GM18868 (cell line): ENCODE measurements around the gene NLRP9.
"Not testable (repeated sequence)": the region's sequence is repeated elsewhere in the genome, so short reads cannot be mapped to it uniquely, and the experiment has no call there.

ENCODE experiments used
- ATAC-seq: cut with Tn5 transposase; IDR thresholded peaks from one replicate; pipeline ENCODE4 v1.9.1; 2021; ENCODE audit warnings: mild to moderate bottlenecking, moderate library complexity; ENCODE audit not compliant: unreplicated experiment

Gene NLRP9

GRCh38 chr19:55738302-55738701 is at the start of gene NLRP9:
TSS of gene NLRP9 (minus strand) at chr19:55738402. CDS start at chr19:55738374, 28 bp downstream.
- no peak for ATAC-seq

GRCh38 chr19:55781112-55781511 is 42.9 kb upstream of the NLRP9 start:
- no peak for ATAC-seq

DNA sequence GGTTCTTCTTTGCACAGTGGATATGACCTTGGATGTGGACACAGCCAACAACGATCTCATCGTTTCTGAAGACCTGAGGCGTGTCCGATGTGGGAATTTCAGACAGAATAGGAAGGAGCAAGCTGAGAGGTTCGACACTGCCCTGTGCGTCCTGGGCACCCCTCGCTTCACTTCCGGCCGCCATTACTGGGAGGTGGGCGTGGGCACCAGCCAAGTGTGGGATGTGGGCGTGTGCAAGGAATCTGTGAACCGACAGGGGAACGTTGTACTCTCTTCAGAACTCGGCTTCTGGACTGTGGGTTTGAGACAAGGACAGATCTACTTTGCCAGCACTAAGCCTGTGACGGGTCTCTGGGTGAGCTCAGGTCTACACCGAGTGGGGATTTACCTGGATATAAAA is 40.1 kb upstream of the NLRP9 start:
- no peak for ATAC-seq

- no peak for ATAC-seq
Measured at GRCh38 chr19:55777528-55777927, 39.3 kb upstream of the NLRP9 start.

- not testable (repeated sequence) for ATAC-seq
Measured at GRCh38 chr19:55769632-55770031, 31.4 kb upstream of the NLRP9 start.

DNA sequence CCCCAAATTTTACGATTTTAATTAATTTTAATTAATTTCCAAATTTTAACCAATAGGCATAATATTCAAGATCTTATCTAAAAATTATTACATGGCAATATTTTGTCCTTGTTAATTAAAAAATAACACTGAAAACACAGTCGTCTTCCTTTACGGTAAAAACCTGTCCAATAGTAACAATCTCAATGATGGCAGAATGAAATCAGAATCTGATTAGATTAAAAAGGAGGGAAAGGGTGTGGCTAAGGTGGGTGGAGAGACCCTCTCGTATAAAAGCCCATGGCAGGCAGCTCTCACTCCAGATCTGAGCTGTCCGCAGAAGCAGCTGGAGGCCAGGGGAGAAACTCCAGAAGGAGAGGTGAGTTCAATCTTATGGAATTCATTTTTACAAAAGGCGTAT is 30.6 kb upstream of the NLRP9 start, which contains the start of gene RFPL4AL1:
Gene RFPL4AL1, plus strand, starts transcription at position 301 of the 400 bp plus-strand sequence. CDS start 2,687 bp downstream, outside the sequence.
- not testable (repeated sequence) for ATAC-seq

DNA sequence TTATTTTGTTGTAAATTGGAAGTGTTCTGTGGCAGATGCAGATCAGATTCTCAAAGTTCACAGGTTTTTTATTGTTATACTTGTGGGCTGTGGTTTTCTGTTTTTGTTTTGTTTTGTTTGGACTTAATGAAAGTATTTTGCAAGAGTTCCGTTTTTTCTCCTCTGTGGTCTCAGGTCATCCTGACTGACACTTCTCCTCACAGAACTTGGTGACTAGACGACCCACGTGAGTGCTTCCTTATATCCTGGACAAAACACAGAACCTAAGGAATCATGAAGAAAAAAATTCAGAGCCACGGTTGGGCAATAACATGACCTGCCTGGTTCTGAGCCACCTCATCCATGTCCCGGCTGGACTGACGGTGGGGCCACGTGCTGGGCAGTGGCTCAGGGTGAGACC is 28.3 kb upstream of the NLRP9 start:
- ATAC-seq: no peak

DNA sequence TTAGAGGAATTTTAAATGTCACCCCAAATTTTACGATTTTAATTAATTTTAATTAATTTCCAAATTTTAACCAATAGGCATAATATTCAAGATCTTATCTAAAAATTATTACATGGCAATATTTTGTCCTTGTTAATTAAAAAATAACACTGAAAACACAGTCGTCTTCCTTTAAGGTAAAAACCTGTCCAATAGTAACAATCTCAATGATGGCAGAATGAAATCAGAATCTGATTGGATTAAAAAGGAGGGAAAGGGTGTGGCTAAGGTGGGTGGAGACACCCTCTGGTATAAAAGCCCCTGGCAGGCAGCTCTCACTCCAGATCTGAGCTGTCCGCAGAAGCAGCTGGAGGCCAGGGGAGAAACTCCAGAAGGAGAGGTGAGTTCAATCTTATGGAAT is 20.6 kb upstream of the NLRP9 start, which contains the start of gene RFPL4A:
Gene RFPL4A, plus strand, starts transcription at position 301 of the 400 bp plus-strand sequence. CDS start 2,704 bp downstream, outside the sequence.
- ATAC-seq: not testable (repeated sequence)

DNA sequence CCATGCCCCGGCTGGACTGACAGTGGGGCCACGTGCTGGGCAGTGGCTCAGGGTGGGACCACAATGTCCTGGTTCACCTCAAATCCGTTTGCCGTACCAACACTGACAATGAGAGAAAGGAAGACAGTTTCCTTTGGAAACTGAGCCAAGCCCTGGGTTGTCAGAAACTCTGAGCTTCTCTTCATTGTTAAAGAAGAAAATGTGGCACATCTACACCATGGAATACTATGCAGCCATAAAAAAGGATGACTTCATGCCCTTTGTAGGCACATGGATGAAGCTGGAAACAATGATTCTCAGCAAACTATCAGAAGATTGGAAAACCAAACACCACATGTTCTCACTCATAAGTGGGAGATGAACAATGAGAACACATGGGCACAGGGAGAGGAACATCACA is 18.6 kb upstream of the NLRP9 start:
- ATAC-seq: not testable (repeated sequence)

- ATAC-seq: no peak
Measured at GRCh38 chr19:55753401-55753800, 15.2 kb upstream of the NLRP9 start.

GRCh38 chr19:55750715-55751114 is 12.5 kb upstream of the NLRP9 start:
- no peak for ATAC-seq

DNA sequence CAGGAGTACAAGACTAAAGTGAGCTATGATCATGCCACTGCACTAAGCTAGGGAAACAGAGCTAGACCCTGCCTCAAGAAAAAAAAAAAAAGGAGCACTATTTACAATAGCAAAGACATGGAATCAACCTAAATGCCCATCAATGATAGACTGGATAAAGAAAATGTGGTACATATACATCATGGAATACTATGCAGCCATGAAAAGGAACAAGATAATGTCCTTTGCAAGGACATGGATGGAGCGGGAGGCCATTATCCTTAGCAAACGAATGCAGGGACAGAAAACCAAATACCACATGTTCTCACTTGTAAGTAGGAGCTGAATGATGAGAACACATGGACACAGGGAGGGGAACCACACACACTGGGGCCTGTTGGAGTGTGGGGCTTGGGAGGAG is 7.8 kb downstream of the NLRP9 start:
- not testable (repeated sequence) for ATAC-seq

DNA sequence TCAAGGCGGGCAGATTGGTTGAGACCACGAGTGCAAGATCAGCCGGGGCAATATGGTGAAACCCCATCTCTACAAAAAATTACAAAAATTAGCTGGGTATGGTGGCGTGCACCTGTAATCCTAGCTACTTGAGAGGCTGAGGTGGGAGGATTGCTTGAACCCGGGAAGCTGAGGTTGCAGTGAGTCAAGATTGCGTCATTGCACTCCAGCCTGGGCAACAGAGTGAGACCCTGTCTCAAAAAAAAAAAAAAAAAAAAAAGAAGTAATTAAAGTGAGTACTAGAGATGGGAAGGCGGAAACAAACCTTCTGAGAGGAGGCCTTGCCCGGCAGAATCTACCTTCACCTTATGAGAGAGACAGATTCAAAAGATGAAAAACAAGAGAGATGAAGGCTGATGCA is 14.7 kb downstream of the NLRP9 start:
- ATAC-seq: no peak

DNA sequence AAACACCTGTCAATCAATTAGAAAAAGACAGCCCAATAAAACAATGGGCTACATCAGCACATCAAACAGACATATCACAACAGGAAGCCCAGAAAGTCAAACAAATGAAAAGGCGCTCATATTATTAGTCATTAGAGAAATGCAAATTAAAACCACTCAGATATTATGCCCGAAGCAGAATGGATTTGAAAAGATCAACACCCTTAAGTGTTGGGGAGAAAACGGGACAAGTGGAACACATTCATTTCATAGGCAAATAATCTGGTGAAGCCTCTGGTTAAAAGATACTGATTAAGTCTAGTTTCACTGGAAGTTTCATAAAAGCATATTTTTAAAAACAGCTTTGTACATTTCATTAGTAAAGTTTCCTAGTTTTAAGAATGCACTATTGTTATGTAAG is 17.4 kb downstream of the NLRP9 start:
- ATAC-seq: no peak

DNA sequence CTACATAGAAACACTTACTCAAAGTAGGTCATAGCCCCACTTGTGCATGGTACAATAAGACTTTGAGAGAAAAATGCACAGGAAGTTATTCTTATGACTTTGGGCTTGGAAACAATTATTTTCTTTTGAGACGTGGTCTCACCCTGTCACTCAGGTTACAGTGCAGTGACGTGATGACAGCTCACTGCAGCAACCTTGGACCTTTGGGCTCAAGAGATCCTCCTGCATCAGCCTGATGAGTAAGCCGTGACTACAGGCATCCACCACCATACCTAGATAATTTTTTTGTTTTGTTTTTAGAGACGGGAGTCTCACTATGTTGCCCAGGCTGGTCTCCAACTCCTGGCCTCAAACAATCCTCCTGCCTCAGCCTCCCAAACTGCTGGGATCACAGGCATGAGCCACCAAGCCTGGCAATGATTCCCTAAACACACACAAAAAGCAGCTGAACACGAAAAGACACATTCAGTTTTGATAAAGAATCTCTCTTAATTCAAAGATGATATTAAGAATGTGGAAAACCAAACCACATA is 17.9 kb downstream of the NLRP9 start:
- no peak for ATAC-seq

- not testable (repeated sequence) for ATAC-seq
Measured at GRCh38 chr19:55717879-55718711, 20.1 kb downstream of the NLRP9 start.

GRCh38 chr19:55717251-55717650 is 21.0 kb downstream of the NLRP9 start:
- ATAC-seq: no peak

DNA sequence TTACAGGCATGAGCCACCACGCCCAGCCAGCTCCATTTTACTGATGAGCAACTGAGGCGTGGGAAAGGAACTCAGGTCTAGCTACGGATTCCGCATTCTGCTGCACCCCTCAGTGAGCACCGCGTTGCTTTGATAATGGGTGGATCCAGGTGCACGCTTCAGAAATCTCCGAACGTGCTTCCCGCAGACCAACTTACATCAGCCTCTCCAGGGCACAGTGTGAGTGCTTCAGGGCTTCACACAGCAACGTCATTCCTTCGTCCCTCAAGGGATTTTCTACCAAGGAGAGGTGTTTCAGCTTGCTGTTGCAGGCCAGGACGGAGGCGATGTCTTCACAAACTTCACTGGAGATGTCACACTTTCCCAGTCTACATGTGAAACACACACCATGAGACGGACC is 21.7 kb downstream of the NLRP9 start:
- ATAC-seq: no peak

- ATAC-seq: no peak
Measured at GRCh38 chr19:55712804-55713631, 25.2 kb downstream of the NLRP9 start.

GRCh38 chr19:55711719-55712118 is 26.5 kb downstream of the NLRP9 start:
- ATAC-seq: no peak

DNA sequence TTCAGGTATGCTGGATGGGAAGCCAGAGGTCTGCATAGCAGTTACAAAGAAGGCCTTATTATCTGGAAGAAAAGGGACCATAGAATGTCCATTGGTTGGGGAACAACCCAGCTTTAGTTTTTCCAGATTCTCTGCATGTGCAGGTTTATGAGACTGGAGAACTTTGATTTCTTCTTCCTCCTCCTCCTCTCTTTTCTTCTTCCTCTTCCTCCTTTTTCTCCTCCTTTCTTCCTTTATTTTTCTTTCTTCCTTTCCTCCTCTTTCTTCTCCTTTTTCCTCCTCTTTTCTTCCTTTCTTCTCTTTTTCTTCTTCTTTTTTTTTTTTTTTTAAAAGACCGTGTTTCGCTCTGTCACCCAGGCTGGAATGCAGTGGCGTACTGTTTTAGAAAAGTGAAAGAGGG is 32.2 kb downstream of the NLRP9 start:
- no peak for ATAC-seq
